T-cell (primary cell): ENCODE measurements around the gene LRRC4C. TPM values are rescaled to one million over a fixed set of nuclear protein-coding genes. Genes with fewer than 3 reads are reported as not detected.

ENCODE experiments used
- ATAC-seq, 4 experiments: fragments of 200-7000 bp in 3 of 4; fragments of 150-1000 bp in 1 of 4; cut with Tn5 transposase; replicated peaks in 1 of 4; 1 replicate in 3 of 4; 2 replicates in 1 of 4; pipeline ENCODE4 v1.10.0; 2021; ENCODE audit warnings: moderate library complexity in 3 of 4, mild to moderate bottlenecking in 2 of 4, moderate number of reproducible peaks in 1 of 4
- CTCF ChIA-PET, 2 donors: fragments of 300-600 bp; sonication (Branson Sonifier 250); formaldehyde crosslinking; loops; one replicate each; lab custom pipeline; 2022; ENCODE audit warnings: antibody characterized with exemption in 2 of 2; lab: Charles Lee
- POLR2A ChIA-PET, 2 donors: fragments of 300-600 bp; sonication (Branson Sonifier 250); formaldehyde crosslinking; loops; one replicate each; lab custom pipeline; 2022; ENCODE audit warnings: antibody characterized with exemption in 2 of 2; lab: Charles Lee
- DNase-seq, 35 experiments: peaks; one replicate each; pipeline versions ENCODE4 v3.0.0 to v3.0.0-alpha.2; 2013 to 2023
- H3K27ac ChIP-seq: one replicate; pipeline ENCODE4 v1.5.1; 2013; ENCODE audit warnings: low read length
- H3K27me3 ChIP-seq, 2 experiments: replicated peaks in 1 of 2; 1 replicate in 1 of 2; 2 replicates in 1 of 2; pipeline versions ENCODE4 v1.6.1 to v1.7.0; 2013; ENCODE audit warnings: low read length in 1 of 2, mixed read lengths in 1 of 2; ENCODE audit not compliant: control insufficient read depth in 2 of 2, insufficient read depth in 2 of 2; ENCODE audit errors: extremely low read depth in 1 of 2
- H3K36me3 ChIP-seq, 2 donors: 1 replicate in 1 of 2; 2 replicates in 1 of 2; pipeline versions ENCODE4 v1.6.1 to v1.7.0; 2013; ENCODE audit warnings: low read length in 1 of 2; ENCODE audit not compliant: control insufficient read depth in 2 of 2, insufficient read depth in 1 of 2; ENCODE audit errors: extremely low read depth in 1 of 2
- H3K4me1 ChIP-seq, 2 experiments: 1 replicate in 1 of 2; 2 replicates in 1 of 2; pipeline versions ENCODE4 v1.6.1 to v1.7.0; 2013; ENCODE audit warnings: low read length in 2 of 2, mixed read lengths in 1 of 2; ENCODE audit not compliant: insufficient read depth in 2 of 2, control insufficient read depth in 1 of 2; ENCODE audit errors: extremely low read depth in 1 of 2
- H3K4me3 ChIP-seq, 2 donors: 1 replicate in 1 of 2; 2 replicates in 1 of 2; pipeline versions ENCODE4 v1.5.1 to v1.7.0; 2013; ENCODE audit warnings: mild to moderate bottlenecking in 2 of 2, low read length in 1 of 2, moderate library complexity in 1 of 2; ENCODE audit not compliant: control insufficient read depth in 1 of 2; ENCODE audit errors: extremely low read depth in 1 of 2
- H3K9me3 ChIP-seq: 2 replicates; pipeline ENCODE4 v1.7.0; 2013
- H3K27ac Mint-ChIP-seq, 2 donors: one replicate each; pipeline ENCODE4 v1.8.0; 2020 to 2021; ENCODE audit warnings: mild to moderate bottlenecking in 2 of 2, mixed read lengths in 2 of 2
- H3K27me3 Mint-ChIP-seq, 2 donors: one replicate each; pipeline ENCODE4 v1.8.0; 2021 to 2022; ENCODE audit warnings: mixed read lengths in 2 of 2
- H3K36me3 Mint-ChIP-seq: one replicate; pipeline ENCODE4 v1.8.0; 2021; ENCODE audit warnings: mixed read lengths
- H3K4me1 Mint-ChIP-seq, 3 donors: one replicate each; pipeline ENCODE4 v1.8.0; 2020 to 2022; ENCODE audit warnings: mixed read lengths in 3 of 3, mild to moderate bottlenecking in 1 of 3
- H3K4me3 Mint-ChIP-seq, 3 donors: one replicate each; pipeline ENCODE4 v1.8.0; 2020 to 2022; ENCODE audit warnings: mild to moderate bottlenecking in 3 of 3, mixed read lengths in 3 of 3, moderate library complexity in 3 of 3
- H3K9me3 Mint-ChIP-seq, 3 donors: one replicate each; pipeline ENCODE4 v1.8.0; 2020 to 2022; ENCODE audit warnings: mixed read lengths in 3 of 3
- WGBS: methylation state at CpG from one replicate; pipeline ENCODE4 v1.1.5; 2013; ENCODE audit warnings: missing lambda C conversion rate; ENCODE audit not compliant: insufficient coverage; 5-methylcytosine and 5-hydroxymethylcytosine counted together
- total RNA-seq, 35 experiments: library from RNA in 6 of 35; stranded (reverse) in 6 of 35; fragments of 120-200 nt in 1 of 35; gene quantifications; one replicate each; pipeline versions ENCODE4 v1.2.1 to v1.2.4 and lab custom pipeline; 2013 to 2026

Gene LRRC4C
- total RNA-seq, 5 donors from 2014 or later (not counting 1 experiment from before 2014, with no cell fraction given): not detected

DNA sequence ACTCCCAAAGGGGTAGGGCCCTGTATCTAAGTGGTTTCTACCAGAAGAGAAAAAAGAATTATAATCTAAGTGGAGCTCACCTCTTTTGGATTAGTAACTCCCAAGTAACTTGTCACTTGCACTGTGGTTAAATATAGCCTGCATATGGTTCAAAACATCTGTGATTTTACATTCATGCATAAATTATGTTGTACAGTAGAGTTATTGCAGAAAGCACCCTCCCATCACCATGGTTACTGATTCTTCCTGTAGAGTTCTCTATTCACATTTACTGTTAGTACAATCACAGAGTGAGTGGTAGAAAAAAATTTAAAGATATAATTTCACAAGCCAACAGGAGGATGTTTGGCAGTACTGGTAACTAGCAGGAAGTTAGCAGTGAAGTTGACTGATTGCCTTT is 80.4 kb downstream of the LRRC4C start:
- Histone ChIP-seq H3K4me3 (no peak overlapping the region), H3K27ac (no peak overlapping the region), H3K36me3 (no peaks in the 10 kb centered on the region), H3K27me3 (no peaks in the 10 kb centered on the region), H3K9me3 (no peaks in the 10 kb centered on the region), H3K4me1 (no peaks in the 10 kb centered on the region)
- no peaks in the 10 kb centered on the region for H3K27me3 Mint-ChIP-seq
- H3K4me1 Mint-ChIP-seq: no peaks in the 10 kb centered on the region
- ChIA-PET CTCF (no interaction called here), POLR2A (no interaction called here)
- no peak overlapping the region for H3K4me3 Mint-ChIP-seq
- H3K36me3 Mint-ChIP-seq: no peaks in the 10 kb centered on the region
- ATAC-seq (no peak), DNase-seq (no peak)
- no peak overlapping the region for H3K27ac Mint-ChIP-seq
- peaks cover 0 to 19% (median 15%) of the 10 kb centered on the region in 3 donors for H3K9me3 Mint-ChIP-seq

DNA sequence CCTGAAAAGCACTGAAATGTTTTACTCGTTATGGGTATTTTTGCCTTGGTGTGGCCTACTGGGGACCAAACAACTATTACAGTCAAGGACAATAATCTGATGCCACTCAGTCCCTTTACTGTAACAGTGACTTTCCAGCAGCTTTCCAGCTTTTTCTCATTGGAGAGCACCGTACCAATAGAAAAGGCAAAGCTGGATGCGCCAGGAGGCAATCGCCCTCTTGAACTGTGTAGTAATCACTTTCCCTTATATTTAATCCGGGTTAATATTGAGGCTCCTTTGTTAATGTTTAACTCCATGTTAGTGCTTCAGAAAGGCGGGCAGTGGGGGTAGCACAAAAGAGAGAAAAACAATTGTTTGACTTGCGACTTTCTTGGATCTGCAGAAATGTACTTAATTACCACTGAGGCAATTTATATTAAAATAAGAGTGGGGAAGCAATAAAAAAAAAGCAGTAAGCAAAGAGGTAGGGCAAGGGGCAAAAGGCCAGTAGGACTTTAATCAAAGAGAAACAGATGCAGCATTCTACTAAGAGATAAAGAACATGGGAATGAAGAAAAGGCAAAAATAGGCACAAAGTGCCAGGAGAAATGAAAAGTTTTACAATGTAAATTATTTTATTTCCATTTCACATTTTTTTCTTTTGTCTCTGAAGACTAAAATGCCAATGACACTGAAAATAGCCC is 81.6 kb downstream of the LRRC4C start:
- Histone ChIP-seq H3K36me3 (no peaks in the 10 kb centered on the region), H3K27me3 (no peaks in the 10 kb centered on the region), H3K9me3 (no peaks in the 10 kb centered on the region), H3K4me1 (no peaks in the 10 kb centered on the region), H3K4me3 (no peak overlapping the region), H3K27ac (no peak overlapping the region)
- Mint-ChIP-seq H3K9me3 (peaks cover 0 to 17% (median 10%) of the 10 kb centered on the region in 3 donors), H3K27ac (no peak overlapping the region), H3K36me3 (no peaks in the 10 kb centered on the region), H3K4me1 (no peaks in the 10 kb centered on the region), H3K27me3 (no peaks in the 10 kb centered on the region), H3K4me3 (no peak overlapping the region)
- CTCF ChIA-PET: no interaction called here
- POLR2A ChIA-PET: no interaction called here
- ATAC-seq (no peak), DNase-seq (no peak)
- WGBS: 100% methylated on average over 1 of the region's 7 CpGs

DNA sequence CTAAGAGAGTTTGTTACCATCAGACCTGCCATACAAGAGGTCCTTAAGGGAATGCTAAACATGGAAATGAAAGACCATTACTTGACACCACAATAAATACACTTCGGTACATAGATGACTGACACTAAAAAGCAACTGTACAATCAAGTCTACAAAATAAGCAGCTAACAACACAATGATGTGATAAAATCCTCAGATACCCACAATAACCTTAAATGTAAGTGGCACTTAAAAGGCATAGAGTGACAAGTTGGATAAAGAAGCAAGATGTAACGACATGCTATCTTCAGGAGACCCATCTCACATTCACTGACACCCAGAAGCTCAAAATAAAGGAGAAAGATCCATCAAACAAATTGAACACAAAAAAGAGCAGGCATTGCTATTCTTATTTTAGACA is 107.6 kb downstream of the LRRC4C start:
- H3K36me3 ChIP-seq: no peaks in the 10 kb centered on the region
- ChIA-PET POLR2A (no interaction called here), CTCF (no interaction called here)
- no peaks in the 10 kb centered on the region for H3K27me3 ChIP-seq
- DNase-seq (no peak), ATAC-seq (no peak)
- H3K4me3 Mint-ChIP-seq: no peak overlapping the region
- no peak overlapping the region for H3K27ac ChIP-seq
- H3K4me1 Mint-ChIP-seq: no peaks in the 10 kb centered on the region
- no peaks in the 10 kb centered on the region for H3K36me3 Mint-ChIP-seq
- H3K27ac Mint-ChIP-seq: no peak overlapping the region
- H3K9me3 Mint-ChIP-seq: peaks cover 9 to 33% (median 32%) of the 10 kb centered on the region in 3 donors
- no peak overlapping the region for H3K4me3 ChIP-seq
- no peaks in the 10 kb centered on the region for H3K4me1 ChIP-seq
- no CpG with 5 or more reads among the region's 2 CpGs for WGBS
- no peaks in the 10 kb centered on the region for H3K27me3 Mint-ChIP-seq
- H3K9me3 ChIP-seq: no peaks in the 10 kb centered on the region

DNA sequence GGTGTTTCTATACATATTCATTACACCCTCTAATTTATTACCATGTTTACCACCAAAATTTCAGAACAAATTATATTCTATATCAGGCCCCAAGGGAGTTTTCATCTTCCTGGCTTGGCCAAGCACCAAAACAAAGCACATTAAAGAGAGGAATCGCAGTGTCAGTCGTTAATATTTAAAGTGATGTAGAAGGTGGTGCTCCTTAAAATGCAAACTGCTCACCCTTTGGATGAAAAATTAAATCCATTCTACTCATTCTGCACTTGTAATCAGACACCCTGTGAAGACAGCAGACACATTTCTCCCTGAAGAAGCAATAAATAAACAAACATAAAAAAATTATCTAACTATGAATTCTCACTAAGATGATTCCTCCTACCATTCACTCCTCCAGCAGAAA is 113.4 kb downstream of the LRRC4C start:
- ATAC-seq (no peak), DNase-seq (no peak)
- Mint-ChIP-seq H3K27me3 (no peaks in the 10 kb centered on the region), H3K4me1 (no peaks in the 10 kb centered on the region), H3K27ac (no peak overlapping the region), H3K4me3 (no peak overlapping the region), H3K36me3 (no peaks in the 10 kb centered on the region), H3K9me3 (peaks cover 9 to 41% (median 19%) of the 10 kb centered on the region in 3 donors)
- WGBS: no CpG with 5 or more reads among the region's 2 CpGs
- POLR2A ChIA-PET: no interaction called here
- Histone ChIP-seq H3K4me1 (no peaks in the 10 kb centered on the region), H3K27ac (no peak overlapping the region), H3K4me3 (no peak overlapping the region), H3K9me3 (no peaks in the 10 kb centered on the region), H3K36me3 (no peaks in the 10 kb centered on the region), H3K27me3 (no peaks in the 10 kb centered on the region)
- CTCF ChIA-PET: no interaction called here

DNA sequence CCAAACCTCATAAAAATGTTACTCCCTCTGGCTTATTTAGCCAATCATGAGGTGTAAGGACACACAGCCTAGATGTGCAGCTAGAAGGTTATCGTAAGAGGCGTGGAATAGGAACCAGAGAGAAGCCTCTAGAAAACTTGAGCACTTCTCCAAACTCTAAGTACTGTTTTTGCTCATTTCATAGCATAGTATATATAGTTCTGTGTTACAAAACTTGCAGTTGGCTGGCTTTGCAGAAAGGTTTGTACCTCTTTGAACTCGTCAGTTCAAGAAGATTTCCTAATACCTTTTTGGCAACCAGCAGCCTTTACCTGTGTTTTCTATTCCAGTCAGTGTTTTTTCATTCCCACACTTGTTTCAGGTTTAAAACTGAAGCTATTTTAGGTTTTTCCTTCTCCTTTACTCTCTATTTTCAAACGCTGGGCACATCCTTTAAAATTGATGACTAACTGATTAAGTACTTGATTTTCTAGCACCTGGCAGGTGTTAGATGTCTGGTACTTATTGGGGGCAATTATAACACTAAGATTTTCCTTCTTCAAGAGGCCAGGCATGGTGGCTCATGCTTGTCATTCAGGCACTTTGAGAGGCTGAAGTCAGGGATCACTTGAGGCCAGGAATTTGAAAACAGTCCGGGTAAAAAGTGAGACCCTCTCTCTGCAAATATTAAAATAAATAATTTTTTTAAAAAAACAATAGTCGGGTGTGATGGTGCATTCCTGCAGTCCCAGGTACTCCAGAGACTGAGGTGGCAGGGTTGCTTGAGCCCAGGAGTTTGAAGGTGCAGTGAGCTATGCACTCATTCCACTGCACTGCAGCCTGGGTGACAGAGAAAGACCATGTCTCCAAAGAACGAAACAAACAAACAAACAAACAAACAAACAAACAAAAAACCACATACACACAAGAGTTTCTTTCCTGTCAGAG is 125.2 kb downstream of the LRRC4C start:
- Mint-ChIP-seq H3K4me1 (no peaks in the 10 kb centered on the region), H3K27me3 (no peaks in the 10 kb centered on the region), H3K9me3 (peaks cover 17 to 27% (median 20%) of the 10 kb centered on the region in 3 donors), H3K27ac (no peak overlapping the region), H3K36me3 (no peaks in the 10 kb centered on the region), H3K4me3 (no peak overlapping the region)
- H3K27ac ChIP-seq: no peak overlapping the region
- WGBS: 40% methylated on average over 2 of the region's 7 CpGs
- no peaks in the 10 kb centered on the region for H3K4me1 ChIP-seq
- CTCF ChIA-PET: no interaction called here
- H3K36me3 ChIP-seq: no peaks in the 10 kb centered on the region
- H3K9me3 ChIP-seq: no peaks in the 10 kb centered on the region
- no peaks in the 10 kb centered on the region for H3K27me3 ChIP-seq
- no peak overlapping the region for H3K4me3 ChIP-seq
- POLR2A ChIA-PET: no interaction called here
- DNase-seq (no peak), ATAC-seq (no peak)

DNA sequence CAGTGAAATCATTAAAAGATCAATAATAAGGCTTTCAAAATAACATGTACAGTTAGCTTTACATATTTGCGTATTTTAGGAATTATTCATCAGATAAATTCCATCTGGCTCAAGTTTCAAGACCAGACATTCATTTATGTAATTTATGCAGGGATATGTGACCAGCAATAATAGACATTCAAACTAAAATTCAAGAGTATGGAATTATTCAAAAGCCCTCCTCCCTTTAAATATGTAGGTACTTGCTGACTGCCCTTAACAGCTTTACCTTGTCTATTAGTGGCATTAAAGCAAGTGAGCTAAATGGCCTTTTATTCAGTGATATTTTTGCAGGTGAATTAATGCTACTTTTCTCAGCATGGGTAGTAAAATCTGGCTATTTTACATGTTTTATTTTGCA is 126.1 kb downstream of the LRRC4C start:
- Histone ChIP-seq H3K36me3 (no peaks in the 10 kb centered on the region), H3K4me1 (no peaks in the 10 kb centered on the region), H3K27ac (no peak overlapping the region), H3K9me3 (no peaks in the 10 kb centered on the region), H3K4me3 (no peak overlapping the region), H3K27me3 (no peaks in the 10 kb centered on the region)
- DNase-seq: no peak
- WGBS: no CpG with 5 or more reads among the region's 1 CpG
- no peak overlapping the region for H3K27ac Mint-ChIP-seq
- H3K4me1 Mint-ChIP-seq: no peaks in the 10 kb centered on the region
- no peaks in the 10 kb centered on the region for H3K36me3 Mint-ChIP-seq
- H3K4me3 Mint-ChIP-seq: no peak overlapping the region
- H3K27me3 Mint-ChIP-seq: no peaks in the 10 kb centered on the region
- POLR2A ChIA-PET: no interaction called here
- ATAC-seq: no peak
- CTCF ChIA-PET: no interaction called here
- H3K9me3 Mint-ChIP-seq: peaks cover 22 to 32% (median 23%) of the 10 kb centered on the region in 3 donors
